Activated CD4-positive, alpha-beta T cell treated with anti-CD3 and anti-CD28 coated beads, Interleukin-2, Interleukin-4, amounts not matched to agents 100 ng/mL and 50 ng/mL, durations not matched to agents 16 hours and 8 hours (primary cell): ENCODE measurements around the gene DICER1.

Experiments
- DNase-seq: peaks from one replicate; pipeline ENCODE4 v3.0.0-alpha.2; 2020; ENCODE audit warnings: low spot score

The DICER1 gene

DNA sequence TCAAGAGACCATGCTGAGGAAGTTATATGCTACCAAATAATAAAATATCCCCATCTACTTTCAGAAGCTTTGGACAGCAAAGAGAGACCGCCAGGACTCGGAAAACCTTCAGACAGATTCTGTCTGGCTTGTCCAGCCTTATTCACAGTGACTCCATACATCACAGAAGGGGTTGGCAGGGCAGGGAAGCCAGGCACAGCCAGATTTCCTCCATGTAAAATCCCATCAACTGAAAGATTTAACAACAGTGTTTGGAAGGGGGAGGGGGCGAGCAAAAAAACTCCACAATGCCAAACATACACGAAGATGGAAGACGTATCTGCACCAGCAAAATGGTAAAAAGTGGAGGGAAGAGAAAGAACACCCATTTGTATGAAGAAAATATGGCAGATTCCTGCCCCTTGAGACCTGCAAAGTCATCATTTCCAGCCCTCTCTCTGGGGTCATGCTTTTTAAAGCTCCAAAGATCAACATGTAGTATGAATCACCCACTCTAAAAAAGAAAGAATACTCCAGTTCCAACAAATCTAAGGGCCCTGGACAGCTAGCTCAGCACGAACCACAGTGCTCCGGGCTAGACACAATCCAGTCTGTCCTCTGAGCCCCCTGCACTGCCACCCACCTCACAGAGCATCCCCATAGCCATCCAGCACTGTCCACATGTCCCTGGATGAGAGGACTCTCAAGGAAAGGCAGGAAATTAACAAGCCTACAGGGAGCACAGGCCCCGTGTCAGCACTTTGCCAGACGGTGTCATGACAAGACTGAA lies 116.4 kb downstream of the DICER1 start:
- no peak for DNase-seq

- no peak for DNase-seq
Measured at GRCh38 chr14:95039993-95040348, 117.4 kb downstream of the DICER1 start.

DNA sequence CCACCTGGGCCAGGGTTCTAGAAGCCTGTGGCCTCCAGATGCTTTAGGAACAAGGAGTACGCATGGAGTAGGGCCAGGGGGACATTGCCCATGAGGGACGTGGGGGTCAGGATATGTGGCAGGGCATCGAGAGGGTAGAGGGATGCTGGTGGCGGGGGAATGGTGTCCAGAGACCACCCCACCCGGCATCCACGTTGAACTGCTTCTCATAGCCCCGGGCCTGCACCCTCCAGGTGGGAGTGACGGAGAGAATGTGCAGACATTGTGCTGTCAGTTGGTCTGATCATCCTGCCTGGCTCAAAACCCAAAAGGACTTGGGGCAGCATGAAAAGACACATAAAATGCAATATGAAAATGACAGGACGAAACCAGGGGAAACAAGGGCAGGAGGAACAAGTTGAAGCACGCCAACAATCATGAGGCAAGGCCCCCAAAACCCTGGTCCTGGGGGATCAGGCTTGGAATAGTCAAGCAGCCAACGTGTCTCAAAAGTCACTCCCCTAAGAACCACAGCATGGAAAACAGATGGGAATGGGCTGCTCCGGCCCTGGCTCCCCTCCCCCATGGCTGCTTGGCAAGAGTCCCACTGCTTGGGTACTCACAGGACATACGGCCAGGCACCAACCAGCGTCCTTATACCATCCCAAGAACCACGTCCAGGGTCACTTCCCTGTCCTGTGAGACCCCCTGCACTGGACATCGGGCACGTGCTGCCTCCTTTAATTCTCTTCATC lies 117.9 kb downstream of the DICER1 start:
- DNase-seq, result no peak

DNA sequence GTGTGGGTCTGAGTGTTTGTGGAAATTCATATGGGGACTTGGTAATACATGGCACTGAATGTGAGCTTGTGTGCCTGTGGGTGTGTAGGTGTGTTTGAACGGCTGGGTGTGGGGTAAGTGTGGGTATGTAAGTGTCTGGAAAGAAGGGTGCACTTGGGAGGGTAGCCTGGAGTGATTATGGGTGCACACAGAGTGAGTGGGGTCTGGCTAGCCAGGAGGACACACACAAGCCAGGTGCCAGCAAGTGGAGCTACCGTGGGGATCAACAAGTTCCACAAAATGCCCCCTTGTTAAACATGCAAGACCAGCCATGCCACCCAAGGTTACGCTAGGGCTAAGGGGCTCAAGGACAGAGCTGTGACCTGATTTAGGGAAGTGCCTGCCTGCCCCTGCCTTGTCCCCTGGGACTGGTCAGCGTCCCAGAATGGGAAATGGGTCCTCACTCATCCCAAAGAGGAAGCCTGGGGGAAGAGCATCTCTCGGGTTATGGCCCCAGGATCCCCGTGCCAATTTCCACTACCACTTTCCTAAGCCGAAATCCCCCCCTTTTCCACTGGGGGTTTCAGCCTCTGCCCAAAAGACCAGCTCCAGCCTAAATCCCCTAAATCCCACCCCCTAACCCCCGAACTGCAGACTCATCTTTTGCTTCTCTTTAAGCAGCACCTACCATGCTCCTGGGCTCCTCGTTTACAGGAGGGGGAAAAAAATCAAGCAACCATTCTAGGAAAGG lies 118.6 kb downstream of the DICER1 start:
- DNase-seq, result no peak

DNA sequence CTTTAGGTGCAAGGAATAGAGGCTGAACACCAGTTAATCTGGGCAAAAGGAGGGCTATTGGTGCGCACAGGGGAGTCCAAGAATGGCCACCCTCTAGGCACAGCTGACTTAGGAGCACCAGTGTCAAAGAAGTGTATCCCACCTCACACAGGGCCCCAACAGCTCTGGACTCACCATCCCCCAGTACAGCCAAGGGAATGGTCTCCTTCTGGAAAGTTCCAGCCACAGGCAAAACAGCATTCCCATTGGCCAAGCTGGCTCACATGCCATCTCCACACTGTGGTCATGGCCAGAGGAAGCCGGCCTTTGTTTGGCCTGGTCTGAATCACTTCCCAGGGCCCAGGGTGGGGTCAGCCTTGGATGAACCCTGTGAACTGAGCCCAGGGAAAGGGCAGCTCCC lies 120.1 kb downstream of the DICER1 start:
- no peak for DNase-seq
